COLO829 (cell line): Measurements from ENCODE around the gene UPF1.

ENCODE experiments used
- DNase-seq: peaks from one replicate; pipeline ENCODE4 v3.0.0; 2012; ENCODE audit warnings: low spot score

The UPF1 gene

DNA sequence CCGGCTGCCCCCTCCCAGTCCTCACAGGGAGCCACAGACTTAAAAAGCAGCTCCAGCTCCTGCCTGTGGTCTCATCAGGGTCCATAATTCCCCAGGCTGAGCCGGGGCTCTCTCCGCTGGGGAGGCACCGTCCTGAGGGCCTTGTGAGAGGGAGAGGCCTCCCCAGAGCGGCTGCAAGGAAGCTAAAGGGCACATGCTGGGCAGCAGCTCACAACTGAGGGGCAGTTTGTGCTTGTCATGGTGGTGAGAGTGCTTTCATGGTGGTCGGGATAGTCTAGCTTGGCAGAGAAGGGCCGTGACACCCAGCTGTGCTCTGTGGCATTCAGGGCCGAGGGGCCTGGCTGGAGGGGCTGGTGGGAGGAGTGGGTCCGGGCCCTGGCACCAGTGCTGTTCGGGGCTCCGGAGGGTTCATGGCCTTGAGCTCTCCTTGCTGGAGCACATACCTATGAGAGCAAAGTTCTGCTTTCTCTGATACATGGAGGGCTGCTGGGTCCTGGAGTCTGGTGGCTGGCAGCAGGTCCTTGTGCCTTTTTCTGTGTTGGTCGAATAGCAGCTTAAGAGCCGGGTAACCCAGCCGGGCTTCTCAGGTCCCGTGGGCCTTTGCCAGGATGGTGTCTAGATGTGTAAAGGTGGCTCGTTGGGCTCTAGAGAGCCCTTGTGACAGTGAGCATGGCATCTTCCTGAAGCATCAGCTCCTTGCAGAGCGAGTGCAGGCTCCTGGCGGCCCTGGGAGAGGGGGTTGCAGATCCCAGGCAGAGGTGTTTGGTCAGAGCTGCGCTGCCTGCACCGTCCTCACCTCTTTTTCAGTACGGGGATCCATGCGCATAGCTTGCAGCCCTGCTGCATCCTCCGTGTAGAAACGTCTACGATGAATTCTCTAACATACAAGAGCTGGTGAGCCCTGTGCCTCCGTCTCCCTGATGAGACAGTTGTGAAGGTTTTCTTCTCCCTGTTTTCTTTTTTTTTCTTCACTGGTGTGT lies 8.8 kb downstream of the UPF1 start:
- DNase-seq, result no peak

DNA sequence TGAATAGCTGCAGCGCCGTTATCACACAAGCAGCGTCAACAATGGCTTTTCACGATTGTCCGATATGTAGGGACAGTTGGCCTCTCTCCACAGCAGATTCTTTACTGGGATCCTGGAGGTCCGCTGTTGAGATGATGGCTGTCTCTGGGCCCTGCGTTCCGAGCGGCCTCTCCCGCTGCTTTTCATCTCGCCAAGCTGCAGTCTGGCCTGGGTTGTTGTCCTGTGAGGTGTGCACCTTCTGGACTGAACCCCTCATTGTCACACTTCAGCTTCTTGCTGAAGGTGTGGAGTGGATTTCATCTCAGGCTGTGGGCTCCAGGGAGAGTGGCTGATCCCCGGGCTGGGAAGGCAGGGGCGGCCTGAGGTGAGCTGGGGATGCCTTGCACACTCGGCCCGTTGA lies 9.6 kb downstream of the UPF1 start:
- DNase-seq, result no peak

DNA sequence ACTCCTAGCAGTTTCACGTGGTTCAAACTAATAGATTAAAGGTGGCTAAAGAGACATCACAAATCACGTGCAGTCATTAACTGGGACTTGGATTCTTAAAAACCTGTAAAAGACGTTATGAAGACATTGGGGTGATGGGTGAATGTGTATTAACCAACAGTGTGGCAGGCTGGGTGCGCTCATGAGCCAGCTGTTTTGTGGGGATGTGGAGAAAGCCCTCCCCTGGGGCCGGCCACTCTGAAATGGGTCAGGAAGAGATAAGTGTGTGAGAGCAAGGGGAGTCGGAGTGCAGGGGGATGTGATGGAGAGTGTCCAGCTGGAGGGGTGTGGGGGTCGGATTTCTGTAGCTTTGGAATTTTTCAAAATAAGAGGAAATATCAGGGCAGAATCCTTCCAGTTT lies 10.4 kb downstream of the UPF1 start:
- no peak for DNase-seq

DNA sequence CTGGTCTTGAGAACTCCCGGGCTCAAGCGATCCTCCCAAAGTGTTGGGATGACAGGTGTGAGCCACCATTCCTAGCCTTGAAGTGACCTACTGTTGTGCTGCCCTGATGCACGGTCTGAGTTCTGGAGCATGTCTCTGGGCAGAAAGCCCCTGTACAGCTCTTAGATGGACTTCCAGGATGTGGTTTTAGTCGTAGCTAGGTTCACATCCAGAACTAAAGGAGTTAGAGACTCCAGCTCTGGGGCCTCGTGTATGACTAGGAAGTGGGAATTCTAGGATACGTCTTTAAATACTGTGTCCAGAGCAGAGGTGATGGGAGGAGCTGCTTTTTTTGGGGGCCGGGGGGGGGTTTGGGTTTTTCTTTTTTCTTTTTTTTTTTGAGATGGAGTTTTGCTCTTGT lies 12.2 kb downstream of the UPF1 start:
- no peak for DNase-seq

DNA sequence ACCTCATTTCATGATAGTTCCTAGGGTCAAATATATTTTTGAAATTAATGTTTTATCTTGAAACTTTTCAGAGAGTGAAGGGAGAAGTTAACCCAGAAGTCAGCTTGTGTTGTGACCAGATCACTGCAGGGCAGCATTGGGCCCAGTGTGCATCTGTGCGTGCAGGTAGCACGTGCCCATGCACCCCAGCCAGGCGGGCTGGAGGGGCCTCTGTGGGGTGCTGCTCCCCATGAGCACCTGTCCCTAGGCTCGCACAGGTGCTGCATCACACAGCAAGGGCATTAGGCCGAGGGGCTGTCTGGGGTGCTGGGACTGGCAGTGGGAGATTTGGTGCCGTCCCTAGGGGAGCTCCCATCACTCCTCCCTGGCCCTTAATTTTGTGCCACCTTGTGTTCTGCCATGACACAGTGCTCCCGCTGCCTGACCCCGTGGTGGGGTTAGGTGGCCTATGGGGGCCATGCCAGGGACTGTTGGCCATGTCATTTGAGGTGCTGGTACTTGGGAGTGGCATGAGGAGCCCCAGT lies 13.1 kb downstream of the UPF1 start:
- DNase-seq, result no peak

DNA sequence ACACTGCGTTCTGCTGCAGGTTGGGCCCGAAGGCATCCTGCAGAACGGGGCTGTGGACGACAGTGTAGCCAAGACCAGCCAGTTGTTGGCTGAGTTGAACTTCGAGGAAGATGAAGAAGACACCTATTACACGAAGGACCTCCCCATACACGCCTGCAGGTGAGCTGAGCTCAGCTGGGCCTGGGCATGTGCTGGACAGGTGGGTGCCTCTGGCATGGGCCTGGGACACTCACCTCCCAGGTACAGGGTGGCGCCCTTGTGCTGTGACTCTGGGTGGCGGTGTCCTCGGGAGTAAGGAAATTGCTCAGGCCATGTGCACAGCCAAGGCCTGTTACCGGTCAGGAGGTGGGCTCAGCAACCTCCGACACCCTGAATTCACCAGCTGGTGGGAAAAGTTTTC lies 14.2 kb downstream of the UPF1 start:
- DNase-seq, result no peak

DNA sequence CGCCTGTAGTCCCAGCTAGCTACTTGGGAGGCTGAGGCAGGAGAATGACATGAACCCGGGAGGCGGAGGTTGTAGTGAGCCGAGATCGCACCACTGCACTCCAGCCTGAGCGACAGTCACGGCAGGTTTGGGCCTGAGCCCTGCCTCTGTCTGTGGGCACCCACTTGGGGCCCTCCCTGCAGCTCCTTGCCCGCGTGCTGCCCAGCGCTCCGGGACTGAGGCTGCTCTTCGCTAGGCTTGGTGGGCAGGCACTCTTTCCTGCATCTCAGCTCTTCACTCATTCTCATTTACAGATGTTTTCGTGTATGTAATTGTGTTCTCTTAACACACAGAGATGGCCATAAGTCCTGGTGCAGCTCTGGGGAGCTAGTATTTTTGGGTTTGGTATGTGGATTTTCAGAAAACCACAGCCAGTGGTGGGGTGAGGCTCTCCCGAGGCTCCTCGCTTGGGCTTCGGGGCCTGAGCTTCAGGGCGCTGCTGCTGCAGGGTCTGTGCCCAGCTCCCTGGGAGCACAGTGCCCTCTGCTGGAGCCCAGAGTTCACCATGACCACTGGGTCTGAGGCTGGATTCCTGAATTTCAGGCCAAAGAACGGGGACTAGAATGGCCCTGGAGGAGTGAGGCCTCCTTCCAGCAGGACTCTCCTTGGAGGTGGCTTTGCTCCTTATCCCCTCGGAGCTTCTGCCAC lies 15.2 kb downstream of the UPF1 start:
- peak; percentile 46 for DNase-seq

DNA sequence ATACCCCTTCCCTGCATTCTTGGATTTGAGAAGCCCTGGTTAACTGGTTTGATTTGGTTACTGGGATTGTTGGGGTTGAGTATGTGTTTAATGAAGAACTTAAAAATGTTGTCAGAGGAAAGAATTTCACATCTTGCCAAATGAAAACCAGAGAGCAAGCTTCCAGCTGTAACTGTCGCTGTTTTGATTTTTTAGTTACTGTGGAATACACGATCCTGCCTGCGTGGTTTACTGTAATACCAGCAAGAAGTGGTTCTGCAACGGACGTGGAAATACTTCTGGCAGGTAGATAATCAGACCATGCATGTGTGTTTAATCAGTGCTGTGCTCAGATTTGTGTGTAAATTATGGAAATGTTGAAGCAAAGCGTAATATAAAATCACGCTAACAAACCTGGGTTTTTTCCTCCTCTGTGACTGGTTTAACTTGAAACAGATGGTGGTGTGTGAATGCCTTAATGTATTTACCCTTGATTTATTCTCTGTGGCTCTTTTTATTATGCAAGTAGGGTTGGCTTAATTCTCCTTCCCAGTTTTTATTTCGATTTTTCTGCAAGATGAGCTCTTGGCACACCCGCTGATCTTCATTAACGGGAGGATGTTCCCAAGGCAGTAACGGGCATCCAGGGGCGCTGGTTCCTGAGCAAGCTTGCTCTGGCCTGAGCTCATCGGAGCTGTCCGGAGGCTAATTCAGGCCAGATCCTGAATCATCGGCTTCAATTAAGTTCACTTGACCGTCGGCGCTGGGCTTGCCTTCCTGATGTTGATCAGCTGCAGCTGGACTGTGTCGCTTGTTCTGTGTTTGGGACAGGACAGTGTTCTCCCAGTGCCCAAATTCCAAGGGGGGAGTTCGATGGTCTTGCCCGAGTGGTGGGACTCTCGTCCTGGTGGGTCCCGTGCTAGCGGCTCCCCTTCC lies 16.0 kb downstream of the UPF1 start:
- no peak for DNase-seq

DNA sequence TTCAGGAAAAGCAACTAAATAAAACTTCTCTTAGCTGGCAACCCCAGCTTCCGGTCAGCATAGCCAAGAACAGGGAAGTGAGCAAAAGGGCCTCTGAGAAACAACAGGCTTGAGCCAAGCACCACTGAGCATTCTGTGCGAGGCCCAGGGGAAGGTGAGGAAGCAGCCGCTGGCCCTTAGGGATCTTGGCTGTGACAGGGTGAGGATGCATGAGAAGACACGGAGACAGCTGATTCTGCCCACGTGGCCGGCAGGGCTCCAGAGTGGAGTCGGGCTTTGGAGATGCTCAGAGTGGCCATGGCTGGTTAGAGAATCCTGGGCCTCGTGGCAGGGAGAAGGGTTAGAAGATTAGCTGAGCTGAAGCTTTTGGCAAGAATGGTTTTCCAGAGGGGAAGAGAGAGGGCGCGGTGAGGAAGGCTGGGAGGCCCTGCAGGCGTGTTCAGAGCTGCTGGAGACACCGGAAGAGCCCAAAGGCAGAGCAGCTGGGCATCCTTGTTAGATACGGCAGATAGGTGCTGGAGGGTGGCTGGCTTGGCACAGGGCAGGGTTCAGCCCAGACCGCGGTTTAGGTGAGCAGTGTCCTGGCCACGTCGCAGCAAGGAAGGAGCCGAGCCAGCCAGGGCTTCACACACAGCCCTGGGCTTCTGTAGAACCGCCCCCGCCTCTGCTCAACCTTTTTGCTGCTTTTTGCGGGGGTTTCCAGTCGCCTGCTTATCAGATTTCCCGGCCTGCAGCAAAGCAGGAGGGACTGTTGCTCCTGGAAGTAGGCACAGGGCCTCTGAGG lies 17.3 kb downstream of the UPF1 start:
- DNase-seq, result no peak

DNA sequence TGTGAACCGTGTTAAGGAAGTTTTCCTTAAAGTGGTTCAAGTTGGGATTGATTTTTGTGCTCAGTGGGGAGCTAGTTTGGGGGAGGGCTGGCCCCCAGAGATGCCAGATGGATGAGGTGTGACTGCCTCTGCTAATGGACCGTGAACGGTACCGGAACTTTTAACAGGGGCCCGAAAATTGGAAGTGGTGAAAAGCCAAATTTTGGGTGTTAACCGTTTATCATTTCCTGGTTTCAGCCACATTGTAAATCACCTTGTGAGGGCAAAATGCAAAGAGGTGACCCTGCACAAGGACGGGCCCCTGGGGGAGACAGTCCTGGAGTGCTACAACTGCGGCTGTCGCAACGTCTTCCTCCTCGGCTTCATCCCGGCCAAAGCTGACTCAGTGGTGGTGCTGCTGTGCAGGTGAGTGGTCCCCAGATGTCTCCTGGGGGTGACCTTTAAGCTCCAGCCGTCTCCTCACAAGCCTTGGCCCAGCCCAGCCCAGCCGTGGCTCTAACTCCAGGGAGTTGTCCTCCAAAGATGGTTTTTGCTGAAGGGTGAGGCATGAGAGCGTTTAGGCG lies 18.2 kb downstream of the UPF1 start:
- no peak for DNase-seq

DNA sequence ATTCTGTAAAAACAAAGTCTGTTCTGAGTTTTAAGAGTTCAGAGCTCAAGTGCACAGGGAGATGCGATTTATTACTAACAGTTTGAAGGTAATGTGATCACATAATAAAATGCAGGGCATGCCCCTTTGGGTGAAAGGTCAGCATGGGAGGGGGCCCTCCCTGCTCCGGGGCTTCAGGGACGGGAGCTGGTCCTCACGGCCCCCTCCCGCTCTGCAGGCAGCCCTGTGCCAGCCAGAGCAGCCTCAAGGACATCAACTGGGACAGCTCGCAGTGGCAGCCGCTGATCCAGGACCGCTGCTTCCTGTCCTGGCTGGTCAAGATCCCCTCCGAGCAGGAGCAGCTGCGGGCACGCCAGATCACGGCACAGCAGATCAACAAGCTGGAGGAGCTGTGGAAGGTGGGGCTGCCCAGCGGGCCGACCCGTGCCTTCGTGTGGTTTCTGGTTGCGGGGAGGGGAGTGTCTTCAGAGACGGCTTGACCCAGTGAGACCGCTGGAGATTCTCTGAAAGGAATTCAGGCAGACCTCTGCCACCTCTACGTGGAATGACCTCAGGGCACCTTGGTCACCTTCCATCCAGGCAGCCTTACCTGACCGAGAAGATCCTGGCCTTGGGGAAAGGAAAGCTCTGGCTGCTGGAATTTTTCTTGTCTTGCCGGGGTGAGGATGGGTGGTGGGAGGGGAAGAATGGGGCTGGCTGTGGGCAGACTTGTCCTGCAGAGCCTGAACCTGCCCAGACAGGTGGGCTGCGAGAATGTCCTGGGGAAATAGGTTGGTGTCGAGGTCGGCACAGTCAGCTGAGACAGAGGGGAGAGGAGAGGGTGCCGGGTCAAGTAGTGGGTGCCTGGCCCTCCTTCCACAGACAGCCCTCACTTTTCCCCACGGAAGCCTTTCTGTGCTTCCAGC lies 19.0 kb downstream of the UPF1 start:
- no peak for DNase-seq

DNA sequence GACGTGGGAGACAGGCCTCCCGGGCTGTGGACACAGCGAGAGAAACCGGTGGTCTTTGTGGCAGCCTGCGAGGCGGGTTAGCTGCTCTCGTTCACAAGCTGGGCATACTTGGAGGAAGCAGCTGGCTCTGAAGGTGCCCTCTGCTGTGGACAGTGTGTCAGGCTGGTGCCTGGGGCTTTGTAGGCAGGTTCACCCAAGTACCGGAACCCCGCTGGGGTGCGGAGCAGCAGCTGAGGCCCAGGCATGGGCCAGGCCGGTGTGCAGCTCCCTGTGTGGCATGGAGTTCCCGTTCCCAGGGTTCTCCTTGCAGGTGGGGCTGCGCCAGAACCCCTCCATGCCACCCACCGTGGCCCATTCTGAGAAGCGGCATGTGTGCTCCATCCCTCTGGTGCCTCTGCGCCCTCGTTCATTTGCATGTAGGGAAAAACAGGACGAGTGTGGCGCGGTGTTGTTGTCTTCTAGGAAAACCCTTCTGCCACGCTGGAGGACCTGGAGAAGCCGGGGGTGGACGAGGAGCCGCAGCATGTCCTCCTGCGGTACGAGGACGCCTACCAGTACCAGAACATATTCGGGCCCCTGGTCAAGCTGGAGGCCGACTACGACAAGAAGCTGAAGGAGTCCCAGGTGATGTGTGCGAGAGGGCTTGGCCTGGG lies 20.0 kb downstream of the UPF1 start:
- DNase-seq, result no peak

DNA sequence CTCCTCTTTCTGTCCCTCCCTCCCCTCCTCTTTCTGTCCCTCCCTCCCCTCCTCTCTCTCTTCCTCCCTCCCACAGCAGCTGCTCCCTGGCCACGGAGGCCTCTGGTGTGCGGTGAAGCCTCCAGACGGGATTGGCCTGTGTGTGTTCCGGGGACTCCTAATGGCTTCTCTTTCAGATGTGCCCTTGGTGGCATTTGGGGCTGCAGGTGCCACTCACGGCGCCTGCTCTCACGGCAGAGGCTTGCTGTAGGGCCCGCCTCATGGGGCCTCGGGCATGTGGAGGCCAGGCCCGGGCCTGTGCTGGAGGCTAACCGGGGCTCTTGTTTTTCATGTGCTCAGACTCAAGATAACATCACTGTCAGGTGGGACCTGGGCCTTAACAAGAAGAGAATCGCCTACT lies 20.9 kb downstream of the UPF1 start:
- no peak for DNase-seq

DNA sequence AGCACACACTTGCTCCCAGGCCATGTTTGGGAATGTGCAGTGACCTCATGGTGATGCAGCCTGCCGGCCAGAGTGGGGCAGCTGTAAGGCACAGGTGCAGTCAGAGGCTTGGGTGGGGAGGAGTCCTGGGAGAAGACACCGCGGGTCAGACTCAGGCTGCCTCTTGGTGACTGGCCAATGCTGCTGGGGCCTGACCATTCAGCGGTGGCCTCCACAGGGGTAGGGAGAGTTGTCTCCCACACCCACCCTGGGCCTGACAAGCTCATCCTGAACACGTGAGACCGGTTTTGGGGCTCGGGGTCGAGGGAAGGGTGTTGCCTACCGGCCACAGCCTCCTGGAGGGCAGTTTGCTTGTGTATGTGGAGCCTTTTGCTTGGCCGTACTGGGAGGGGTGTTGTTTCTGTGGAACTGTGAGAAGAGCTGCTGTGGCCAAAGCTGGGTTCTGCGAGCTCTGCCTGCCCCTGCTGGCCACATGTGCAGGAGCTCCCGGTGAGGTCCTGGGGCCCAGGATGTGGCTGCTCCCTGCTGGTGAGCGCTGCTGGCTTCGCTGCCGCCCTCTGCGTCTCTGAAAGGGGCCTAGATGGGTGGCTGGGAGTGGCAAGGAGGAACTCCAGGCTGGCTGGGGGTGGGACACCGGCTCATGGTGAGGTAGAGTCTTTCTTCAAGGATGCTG lies 22.1 kb downstream of the UPF1 start:
- DNase-seq, result no peak

DNA sequence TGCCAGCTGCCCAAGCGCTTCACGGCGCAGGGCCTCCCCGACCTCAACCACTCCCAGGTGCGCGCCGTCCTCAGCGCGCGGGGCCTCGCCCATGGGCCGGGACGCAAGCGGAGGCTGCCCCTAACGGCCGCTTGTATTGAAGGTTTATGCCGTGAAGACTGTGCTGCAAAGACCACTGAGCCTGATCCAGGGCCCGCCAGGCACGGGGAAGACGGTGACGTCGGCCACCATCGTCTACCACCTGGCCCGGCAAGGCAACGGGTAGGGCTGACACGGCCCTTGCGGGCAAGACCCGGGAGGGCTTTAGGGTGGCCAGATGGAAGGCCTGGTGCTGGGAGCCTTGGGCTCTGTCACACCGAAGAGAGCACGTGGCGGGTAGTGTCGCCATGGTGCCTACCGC lies 23.2 kb downstream of the UPF1 start:
- no peak for DNase-seq

DNA sequence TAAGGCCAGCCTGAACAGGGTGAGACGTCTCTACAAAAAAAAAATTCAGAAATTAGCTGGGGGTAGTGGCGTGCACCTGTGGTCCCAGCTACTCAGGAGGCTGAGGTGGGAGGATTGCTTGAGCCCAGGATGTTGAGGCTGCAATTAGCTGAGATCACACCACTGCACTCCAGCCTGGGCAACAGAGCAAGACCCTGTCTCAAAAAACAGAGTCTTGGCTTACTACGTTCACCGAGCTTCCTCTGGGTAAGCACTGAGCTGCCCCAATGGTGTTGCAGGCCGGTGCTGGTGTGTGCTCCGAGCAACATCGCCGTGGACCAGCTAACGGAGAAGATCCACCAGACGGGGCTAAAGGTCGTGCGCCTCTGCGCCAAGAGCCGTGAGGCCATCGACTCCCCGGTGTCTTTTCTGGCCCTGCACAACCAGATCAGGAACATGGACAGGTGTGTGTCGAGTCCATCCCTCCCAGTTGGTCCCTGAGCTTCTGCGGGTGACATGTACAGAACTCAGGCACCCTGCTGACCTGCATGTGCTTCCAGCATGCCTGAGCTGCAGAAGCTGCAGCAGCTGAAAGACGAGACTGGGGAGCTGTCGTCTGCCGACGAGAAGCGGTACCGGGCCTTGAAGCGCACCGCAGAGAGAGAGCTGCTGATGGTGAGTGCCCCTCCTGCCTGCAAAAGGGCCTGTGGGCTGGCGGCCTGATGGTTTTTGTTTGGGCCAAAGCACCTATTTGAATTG lies 24.1 kb downstream of the UPF1 start:
- DNase-seq, result no peak

DNA sequence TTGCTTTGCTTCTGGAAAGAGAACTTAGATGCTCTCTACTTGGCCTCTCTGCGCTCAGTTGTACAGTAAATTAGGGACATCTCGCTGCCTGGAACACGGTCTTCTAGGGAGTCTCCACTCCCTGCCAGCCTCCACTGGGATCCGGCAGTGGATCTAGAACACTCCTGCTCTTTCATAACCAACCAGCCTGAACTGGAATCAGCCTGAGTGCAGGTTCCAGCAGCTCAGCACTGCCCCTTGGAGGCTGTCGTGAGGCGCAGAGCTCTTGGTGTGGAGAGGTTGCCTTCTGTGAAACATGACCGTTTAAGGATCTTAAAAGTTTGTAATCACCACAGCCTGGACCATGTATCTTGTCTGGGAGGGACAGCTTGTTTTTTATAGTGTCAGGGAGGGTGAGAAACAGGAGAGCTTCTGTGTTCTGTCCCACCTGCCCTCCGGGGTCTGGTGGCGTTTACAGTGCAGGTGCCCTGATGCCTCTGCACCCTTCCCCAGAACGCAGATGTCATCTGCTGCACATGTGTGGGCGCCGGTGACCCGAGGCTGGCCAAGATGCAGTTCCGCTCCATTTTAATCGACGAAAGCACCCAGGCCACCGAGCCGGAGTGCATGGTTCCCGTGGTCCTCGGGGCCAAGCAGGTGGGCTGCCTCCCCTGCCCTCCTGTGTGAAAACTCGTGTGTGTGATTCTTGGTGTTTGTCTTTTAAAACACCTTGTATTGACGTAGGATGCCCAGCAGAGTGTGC lies 24.8 kb downstream of the UPF1 start:
- DNase-seq, result no peak
